SU-DHL-6 (cell line): Measurements from ENCODE around the gene GPRIN3.

ENCODE experiments used
- H2AFZ ChIP-seq: fragments of 200-600 bp; sonication (generic); 2 replicates; pipeline ENCODE4 v1.6.1; 2014; ENCODE audit warnings: low read depth, mild to moderate bottlenecking, moderate library complexity, mixed read lengths, antibody characterized with exemption, low read length; ENCODE audit not compliant: severe bottlenecking
- H3F3A ChIP-seq: fragments of 200-600 bp; shearing (Covaris generic); 2 replicates; pipeline ENCODE4 v1.6.0; 2016; ENCODE audit warnings: antibody characterized with exemption, mild to moderate bottlenecking; ENCODE audit not compliant: insufficient read depth
- H3K27ac ChIP-seq: fragments of 200-600 bp; sonication (generic); 2 replicates; pipeline ENCODE4 v1.5.1; 2016; ENCODE audit warnings: low read depth, mild to moderate bottlenecking, low read length, moderate library complexity, mixed read lengths
- H3K27me3 ChIP-seq: fragments of 200-600 bp; sonication (generic), shearing (Covaris generic); 2 replicates; pipeline ENCODE4 v1.6.0; 2014; ENCODE audit warnings: mild to moderate bottlenecking, low read length
- H3K36me3 ChIP-seq: fragments of 200-600 bp; sonication (generic); 2 replicates; pipeline ENCODE4 v1.6.1; 2014; ENCODE audit warnings: mild to moderate bottlenecking, low read length, mixed read lengths
- H3K4me2 ChIP-seq: fragments of 300-600, 200-600 bp; shearing (Covaris generic), sonication (generic); 2 replicates; pipeline ENCODE4 v1.6.0; 2014; ENCODE audit warnings: low read length, low read depth, mild to moderate bottlenecking; ENCODE audit not compliant: poor library complexity, severe bottlenecking
- H3K4me3 ChIP-seq: fragments of 200-600 bp; sonication (generic); 2 replicates; pipeline ENCODE4 v1.5.1; 2014; ENCODE audit warnings: antibody characterized with exemption, low read length, mild to moderate bottlenecking, mixed read lengths; ENCODE audit not compliant: insufficient read depth, poor library complexity, severe bottlenecking
- H3K79me2 ChIP-seq: fragments of 200-600 bp; sonication (generic); 2 replicates; pipeline ENCODE4 v1.6.1; 2014; ENCODE audit warnings: mild to moderate bottlenecking, low read length, moderate library complexity; ENCODE audit not compliant: insufficient read depth
- H3K9ac ChIP-seq: fragments of 200-600 bp; sonication (generic); 2 replicates; pipeline ENCODE4 v1.7.0; 2014; ENCODE audit warnings: mild to moderate bottlenecking, low read length
- H3K9me2 ChIP-seq: fragments of 200-600 bp; sonication (generic); replicated peaks from 2 replicates; pipeline ENCODE4 v1.6.1; 2014; ENCODE audit warnings: low read length; ENCODE audit not compliant: insufficient read depth
- H3K9me3 ChIP-seq: fragments of 200-600 bp; sonication (generic); 2 replicates; pipeline ENCODE4 v1.6.1; 2014; ENCODE audit warnings: low read length, mixed read lengths; ENCODE audit not compliant: insufficient read depth
- H4K20me1 ChIP-seq: fragments of 200-600 bp; sonication (generic); 2 replicates; pipeline ENCODE4 v1.6.1; 2014; ENCODE audit warnings: low read depth, mild to moderate bottlenecking, antibody characterized with exemption, low read length, moderate library complexity, mixed read lengths
- CTCF ChIP-seq: fragments of 200-600 bp; sonication (generic); IDR thresholded peaks from one replicate; pipeline ENCODE4 v1.5.1; 2017; ENCODE audit warnings: antibody characterized with exemption, mild to moderate bottlenecking, low read length, moderate library complexity; ENCODE audit not compliant: insufficient read depth, poor library complexity, severe bottlenecking
- EZH2phosphoT487 ChIP-seq: fragments of 200-600 bp; sonication (generic), shearing (Covaris generic); conservative IDR thresholded peaks from 2 replicates; pipeline ENCODE4 v1.6.1; 2018; ENCODE audit warnings: mild to moderate bottlenecking, antibody characterized with exemption, low read length, moderate library complexity, mixed read lengths

Gene GPRIN3

DNA sequence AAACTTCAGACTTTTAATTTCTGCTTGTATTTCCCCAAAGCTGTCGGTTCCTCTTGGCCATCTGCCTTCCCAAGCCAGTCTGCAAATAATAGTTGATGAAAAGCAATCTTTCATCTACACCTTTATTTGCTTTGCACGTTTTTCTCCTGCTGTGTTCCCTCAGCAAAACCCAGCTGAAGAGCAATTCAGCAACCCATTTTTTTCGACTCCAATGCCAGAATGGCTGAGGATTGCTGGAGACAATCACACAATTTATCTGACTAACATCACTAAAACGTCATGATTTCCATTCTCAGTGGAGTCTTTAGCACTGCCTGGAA, 94.3 kb downstream of the GPRIN3 start:
- Histone ChIP-seq H3K4me3 (no peak overlapping the region), H3K27me3 (no peaks in the 10 kb centered on the region), H4K20me1 (no peaks in the 10 kb centered on the region), H3K9me3 (no peaks in the 10 kb centered on the region), H3F3A (no peaks in the 10 kb centered on the region), H3K79me2 (no peaks in the 10 kb centered on the region), H3K9me2 (no peaks in the 10 kb centered on the region), H2AFZ (no peak overlapping the region), H3K27ac (no peak overlapping the region), H3K9ac (no peak overlapping the region), H3K36me3 (no peaks in the 10 kb centered on the region), H3K4me2 (no peak overlapping the region)
- TF ChIP-seq CTCF (no peak), EZH2phosphoT487 (no peak)

GRCh38 chr4:89212666-89213381, 94.8 kb downstream of the GPRIN3 start:
- no peaks in the 10 kb centered on the region for H3K9me2 ChIP-seq
- no peak overlapping the region for H3K9ac ChIP-seq
- no peak overlapping the region for H2AFZ ChIP-seq
- H4K20me1 ChIP-seq, result no peaks in the 10 kb centered on the region
- no peaks in the 10 kb centered on the region for H3K79me2 ChIP-seq
- no peak overlapping the region for H3K27ac ChIP-seq
- H3K9me3 ChIP-seq, result no peaks in the 10 kb centered on the region
- H3K4me2 ChIP-seq, result no peak overlapping the region
- H3K36me3 ChIP-seq, result no peaks in the 10 kb centered on the region
- no peak overlapping the region for H3K4me3 ChIP-seq
- H3K27me3 ChIP-seq, result no peaks in the 10 kb centered on the region
- H3F3A ChIP-seq, result no peaks in the 10 kb centered on the region
- TF ChIP-seq CTCF (no peak), EZH2phosphoT487 (no peak)

DNA sequence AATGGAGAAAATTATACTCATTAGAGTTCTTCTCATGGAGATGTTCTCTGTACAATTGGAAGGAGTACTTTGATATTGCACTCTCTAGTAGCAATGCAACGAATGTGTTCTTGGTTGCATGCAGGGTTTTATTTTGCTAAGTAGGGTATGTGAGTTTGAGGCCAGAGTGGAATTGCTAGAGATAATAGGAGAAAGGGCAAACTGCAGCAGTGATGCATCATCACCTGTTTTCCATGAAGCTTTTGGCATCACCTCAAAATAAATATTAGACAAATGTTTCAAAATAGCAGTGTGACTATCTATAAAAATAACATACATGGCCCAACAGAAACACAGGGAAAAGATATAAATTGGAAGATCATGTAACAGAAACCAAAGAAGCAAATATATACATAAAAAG, 103.0 kb downstream of the GPRIN3 start:
- H3K9me3 ChIP-seq, result no peaks in the 10 kb centered on the region
- H3K9ac ChIP-seq, result no peak overlapping the region
- TF ChIP-seq EZH2phosphoT487, result no peak
- TF ChIP-seq CTCF, result no peak
- no peaks in the 10 kb centered on the region for H4K20me1 ChIP-seq
- H3K9me2 ChIP-seq, result no peaks in the 10 kb centered on the region
- no peaks in the 10 kb centered on the region for H3K27me3 ChIP-seq
- H3K27ac ChIP-seq, result no peak overlapping the region
- H3K4me3 ChIP-seq, result no peak overlapping the region
- H3K79me2 ChIP-seq, result no peaks in the 10 kb centered on the region
- no peaks in the 10 kb centered on the region for H3F3A ChIP-seq
- no peaks in the 10 kb centered on the region for H3K36me3 ChIP-seq
- no peak overlapping the region for H2AFZ ChIP-seq
- H3K4me2 ChIP-seq, result no peak overlapping the region
